Heart left ventricle (tissue), 13 donors: ENCODE measurements around the gene ADA.

Experiments
- CTCF ChIP-seq, 12 donors: fragments of 200-600 bp; sonication (generic) in 4 of 12; IDR thresholded peaks; one replicate each; pipeline versions ENCODE4 v1.5.0 to v1.8.0; 2018 to 2022; ENCODE audit warnings: antibody characterized with exemption in 12 of 12, mild to moderate bottlenecking in 5 of 12
- POLR2A ChIP-seq, 2 donors: fragments of 450-650 bp; IDR thresholded peaks; one replicate each; pipeline ENCODE4 v1.6.1; 2017; ENCODE audit warnings: antibody characterized with exemption in 2 of 2, mild to moderate bottlenecking in 2 of 2, moderate library complexity in 2 of 2
- donor health status: ischemic (EF 13 %, LVEDD 7.1; RV severe dilation, severe dysfunction).
- donor health status: DM: no; HTN: yes; CAD: no.
- donor health status: DM: no; HTN: no; CAD: no.
- donor health status: ischemic (EF 25% LVEDD 6.9; RV normal size, moderate dysfunction).
- donor health status: ischemic (EF 25% LVEDD 5.7; RV mildly dilated, moderate dysfunction).
- donor health status: ischemic (EF 35%, LVEDD 5.7; RV mildly dilated, moderate dysfunction).
- donor health status: nonischemic (EF 11% LVEDD 7.7; RV severe dilation, severe dysfunction).
- donor health status: DM: yes; HTN: yes; CAD: no.
- donor health status: PGD.
- donor health status: ischemic (EF 29% LVEDD 5.4; RV normal size, mild dysfunction).
- donor health status: nonischemic (EF 23%, LVEDD 6.1; RV moderate dilation, normal function).

- TF ChIP-seq CTCF (IDR thresholded peaks at IDR 0.05) (no peak), POLR2A (IDR thresholded peaks at IDR 0.05) (no peak)
Observed at GRCh38 chr20:44587035-44587980, 64.2 kb downstream of the ADA start.
